GM18951 (cell line): Measurements from ENCODE around the gene SUGCT.

Experiments
- POLR2A ChIP-seq: IDR thresholded peaks from 4 replicates; pipeline ENCODE4 v1.6.1; 2011; ENCODE audit warnings: mild to moderate bottlenecking; ENCODE audit not compliant: insufficient read length, insufficient read depth; ENCODE audit errors: extremely low read depth
- in situ Hi-C: fragments of 300-500 bp; cut with MboI; formaldehyde crosslinking; loops from one replicate; pipeline ENCODE4 v1.12.0; 2022; ENCODE audit warnings: low sequenced_read_pairs, mixed read lengths, inconsistent platforms; ENCODE audit not compliant: unreplicated experiment

The SUGCT gene

GRCh38 chr7:40874756-40875155 lies 740.0 kb downstream of the SUGCT start:
- TF ChIP-seq POLR2A, result no peak

GRCh38 chr7:40876601-40877000 lies 741.8 kb downstream of the SUGCT start:
- no peak for TF ChIP-seq POLR2A
- in situ Hi-C loops, result no loop called here

More at GRCh38 chr7:40874756-40875155, 740.0 kb downstream of the SUGCT start:
- in situ Hi-C loops, result no loop called here

- no peak for TF ChIP-seq POLR2A
- in situ Hi-C loops, result no loop called here
These were observed 745.2 kb downstream of the SUGCT start for GRCh38 chr7:40879941-40880543.

- in situ Hi-C loops, result no loop called here
- TF ChIP-seq POLR2A, result no peak
These were observed 745.8 kb downstream of the SUGCT start for GRCh38 chr7:40880581-40880980.

GRCh38 chr7:40881405-40881926 lies 746.7 kb downstream of the SUGCT start:
- no peak for TF ChIP-seq POLR2A
- in situ Hi-C loops, result no loop called here

GRCh38 chr7:40882071-40882658 lies 747.4 kb downstream of the SUGCT start:
- in situ Hi-C loops, result no loop called here
- TF ChIP-seq POLR2A, result no peak

GRCh38 chr7:40883826-40884225 lies 749.0 kb downstream of the SUGCT start:
- no peak for TF ChIP-seq POLR2A
- in situ Hi-C loops, result no loop called here

- TF ChIP-seq POLR2A, result no peak
- in situ Hi-C loops, result no loop called here
These were observed 749.4 kb downstream of the SUGCT start for GRCh38 chr7:40884241-40884640.

- TF ChIP-seq POLR2A, result no peak
- in situ Hi-C loops, result no loop called here
These were observed 750.7 kb downstream of the SUGCT start for GRCh38 chr7:40885503-40885902.

GRCh38 chr7:40887099-40887498 lies 752.3 kb downstream of the SUGCT start:
- in situ Hi-C loops, result no loop called here
- TF ChIP-seq POLR2A, result no peak

GRCh38 chr7:40888499-40888898 lies 753.7 kb downstream of the SUGCT start:
- TF ChIP-seq POLR2A, result no peak
- in situ Hi-C loops, result no loop called here

GRCh38 chr7:40889099-40889498 lies 754.3 kb downstream of the SUGCT start:
- TF ChIP-seq POLR2A, result no peak
- in situ Hi-C loops, result no loop called here

GRCh38 chr7:40889539-40889938 lies 754.7 kb downstream of the SUGCT start:
- in situ Hi-C loops, result no loop called here
- TF ChIP-seq POLR2A, result no peak

- in situ Hi-C loops, result no loop called here
- TF ChIP-seq POLR2A, result no peak
These were observed 755.4 kb downstream of the SUGCT start for GRCh38 chr7:40890088-40890692.

GRCh38 chr7:40891232-40891631 lies 756.4 kb downstream of the SUGCT start:
- in situ Hi-C loops, result no loop called here
- no peak for TF ChIP-seq POLR2A
